GM19240 (cell line): ENCODE data around the gene ZMAT3.
A peak's percentile ranks its signal among the peaks of the same experiment; 100 is the strongest.

ENCODE experiments used
- DNase-seq: peaks from one replicate; pipeline ENCODE4 v3.0.0; 2011; ENCODE audit warnings: low spot score; ENCODE audit not compliant: insufficient read length

The ZMAT3 gene

GRCh38 chr3:179026636-179027035, 45.0 kb downstream of the ZMAT3 start:
- DNase-seq: no peak

- DNase-seq: no peak
Observed at GRCh38 chr3:179021119-179021903, 50.3 kb downstream of the ZMAT3 start.

GRCh38 chr3:179020112-179020511, 51.5 kb downstream of the ZMAT3 start:
- no peak for DNase-seq

GRCh38 chr3:179018808-179019207, 52.8 kb downstream of the ZMAT3 start:
- no peak for DNase-seq

DNA sequence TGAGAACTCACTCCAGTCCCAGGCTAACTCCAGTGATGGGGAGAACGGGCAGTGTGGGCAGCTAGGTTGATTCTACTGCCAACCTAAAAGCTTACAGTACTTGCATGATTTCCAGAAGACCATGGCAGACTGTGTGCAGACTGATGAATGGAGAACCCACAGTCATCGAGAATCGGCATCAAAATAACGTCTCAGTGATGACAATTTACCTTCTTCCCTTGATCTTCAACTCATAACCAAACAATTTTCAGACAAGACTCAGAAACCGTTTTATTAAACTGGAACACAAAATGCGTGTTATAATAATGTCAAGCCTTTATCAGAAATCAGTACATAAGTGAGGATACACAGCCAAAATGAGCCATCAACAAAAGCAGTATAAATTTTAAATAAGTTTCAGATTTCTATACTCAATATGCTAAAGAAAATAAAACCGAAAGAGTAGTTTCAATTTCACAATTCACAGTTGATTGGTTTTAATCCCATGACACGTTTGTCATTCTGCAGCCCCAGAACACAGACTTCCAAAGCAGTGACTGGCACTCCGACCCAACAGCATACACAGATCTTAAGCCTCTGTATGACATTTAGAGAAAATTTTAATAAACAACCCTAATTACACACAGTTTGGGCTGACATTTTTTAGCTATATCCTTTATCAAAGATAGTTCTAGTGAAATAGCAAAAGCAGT, 54.5 kb downstream of the ZMAT3 start:
- no peak for DNase-seq

- DNase-seq: peak; percentile 22
Observed at GRCh38 chr3:179015551-179016020, 56.0 kb downstream of the ZMAT3 start.

- DNase-seq: no peak
Observed at GRCh38 chr3:179005706-179006105, 65.9 kb downstream of the ZMAT3 start.

- DNase-seq: no peak
Observed at GRCh38 chr3:179005213-179005612, 66.4 kb downstream of the ZMAT3 start.

DNA sequence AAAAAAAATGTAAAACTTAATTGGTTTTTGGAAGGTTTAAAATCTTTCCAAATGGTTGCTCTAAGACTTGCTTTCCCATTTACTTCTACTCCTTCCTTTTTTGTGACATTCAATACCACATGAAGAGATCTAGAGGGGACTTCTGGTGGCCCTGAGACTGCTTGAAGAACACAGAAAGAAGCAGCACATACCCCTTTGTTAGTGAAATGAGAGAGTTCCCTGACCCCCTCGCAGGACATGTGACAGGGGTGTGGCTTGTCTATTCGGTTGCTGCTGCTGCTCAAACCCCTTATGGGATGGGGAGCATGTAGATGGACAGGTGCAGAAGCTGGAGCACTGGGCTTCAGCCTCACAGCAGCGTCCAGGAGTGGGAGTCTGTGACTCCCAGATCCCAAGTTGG, 71.0 kb downstream of the ZMAT3 start:
- no peak for DNase-seq

GRCh38 chr3:179000144-179000543, 71.5 kb downstream of the ZMAT3 start:
- DNase-seq: no peak

GRCh38 chr3:178996399-178996798, 75.2 kb downstream of the ZMAT3 start:
- DNase-seq: no peak

- DNase-seq: no peak
Observed at GRCh38 chr3:178990293-178990692, 81.3 kb downstream of the ZMAT3 start.

GRCh38 chr3:178989821-178990220, 81.8 kb downstream of the ZMAT3 start:
- no peak for DNase-seq

DNA sequence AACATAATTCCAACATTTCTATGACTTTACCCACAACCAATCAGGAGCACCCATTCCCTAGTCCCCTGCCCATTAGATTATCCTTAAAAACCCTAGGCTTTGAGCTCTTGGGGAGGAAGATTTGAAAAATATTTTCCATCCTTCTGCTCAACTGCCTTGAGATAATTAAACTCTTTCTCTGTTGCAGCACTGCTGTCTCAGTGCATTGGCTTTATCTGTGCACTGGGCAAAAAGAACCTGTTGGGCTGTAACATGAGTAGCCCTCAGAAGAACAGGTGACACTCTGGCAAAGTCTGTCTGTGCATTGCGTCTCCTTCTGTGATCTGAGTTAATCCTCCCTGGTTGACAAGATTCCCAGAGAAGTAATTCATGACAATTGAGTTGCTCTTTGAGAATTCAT, 83.9 kb downstream of the ZMAT3 start:
- DNase-seq: no peak

DNA sequence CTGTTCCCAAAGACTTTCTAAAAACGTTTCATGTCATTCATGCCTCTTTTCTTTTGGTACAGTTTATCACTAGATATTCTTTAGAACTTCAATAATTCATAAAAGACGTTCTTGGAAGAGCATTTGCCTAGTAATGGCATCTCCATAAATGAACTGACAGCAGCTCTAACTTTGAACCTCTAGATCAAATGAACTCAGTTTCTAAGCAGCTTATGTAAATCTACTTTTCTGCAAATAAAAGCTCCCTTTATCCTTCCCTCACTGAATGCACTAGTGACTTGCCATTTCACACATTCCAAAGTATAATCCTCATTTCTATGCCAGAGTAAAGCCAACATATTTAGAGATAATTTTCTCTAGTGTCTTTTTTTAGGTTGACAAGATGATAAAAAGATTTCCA, 85.2 kb downstream of the ZMAT3 start:
- no peak for DNase-seq

- DNase-seq: peak; percentile 7
Observed at GRCh38 chr3:178982137-178982536, 89.5 kb downstream of the ZMAT3 start.

- no peak for DNase-seq
Observed at GRCh38 chr3:178975320-178975719, 96.3 kb downstream of the ZMAT3 start.

DNA sequence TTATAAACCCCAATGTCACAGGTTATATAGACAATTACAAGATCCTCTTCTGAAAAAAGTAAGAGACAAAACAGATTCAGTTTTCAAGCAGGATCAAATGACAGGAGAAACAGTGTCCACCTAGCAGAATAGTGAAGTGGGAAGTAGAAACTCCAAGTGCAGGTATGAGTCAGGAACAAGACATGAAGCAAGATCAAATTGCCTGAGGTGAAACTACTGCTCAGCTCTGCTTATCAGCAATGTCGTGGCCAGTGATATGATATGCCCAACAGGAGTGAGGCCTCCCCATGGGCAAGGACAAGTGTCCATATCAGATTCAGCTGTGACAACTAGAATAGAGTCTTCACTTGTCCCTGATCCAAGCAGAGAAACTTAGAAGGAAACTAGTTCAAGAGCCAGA, 100.0 kb downstream of the ZMAT3 start:
- DNase-seq: no peak

- peak; percentile 8 for DNase-seq
Observed at GRCh38 chr3:178969004-178969700, 102.5 kb downstream of the ZMAT3 start.
